Stimulated activated CD8-positive, alpha-beta memory T cell treated with anti-CD3 and anti-CD28 coated beads, Interleukin-15, amount 100 ng/mL, for 24 hours (primary cell): ENCODE measurements around the gene SPATA17.

Source experiments
- DNase-seq: peaks from one replicate; pipeline ENCODE4 v3.0.0-alpha.2; 2020; ENCODE audit warnings: low read depth

The SPATA17 gene

GRCh38 chr1:217847643-217848042 lies 216.5 kb downstream of the SPATA17 start:
- no peak for DNase-seq

- DNase-seq = no peak
Observed at GRCh38 chr1:217856342-217857034, 225.3 kb downstream of the SPATA17 start.

- no peak for DNase-seq
Observed at GRCh38 chr1:217857061-217857460, 225.9 kb downstream of the SPATA17 start.

GRCh38 chr1:217861658-217862057 lies 230.5 kb downstream of the SPATA17 start:
- DNase-seq = no peak

- DNase-seq = no peak
Observed at GRCh38 chr1:217867446-217867995, 236.4 kb downstream of the SPATA17 start.

GRCh38 chr1:217871955-217872354 lies 240.8 kb downstream of the SPATA17 start:
- DNase-seq = no peak

- DNase-seq = no peak
Observed at GRCh38 chr1:217875229-217875628, 244.1 kb downstream of the SPATA17 start.

GRCh38 chr1:217876401-217876800 lies 245.3 kb downstream of the SPATA17 start:
- DNase-seq = no peak

- DNase-seq = no peak
Observed at GRCh38 chr1:217876896-217877295, 245.8 kb downstream of the SPATA17 start.

GRCh38 chr1:217881131-217881543 lies 250.0 kb downstream of the SPATA17 start:
- DNase-seq = no peak

GRCh38 chr1:217881607-217882332 lies 250.6 kb downstream of the SPATA17 start:
- DNase-seq = no peak

GRCh38 chr1:217885181-217885580 lies 254.0 kb downstream of the SPATA17 start:
- DNase-seq = no peak

GRCh38 chr1:217888328-217888727 lies 257.2 kb downstream of the SPATA17 start:
- DNase-seq = no peak

GRCh38 chr1:217889401-217889800 lies 258.3 kb downstream of the SPATA17 start:
- no peak for DNase-seq

- DNase-seq = no peak
Observed at GRCh38 chr1:217891966-217892365, 260.8 kb downstream of the SPATA17 start.

GRCh38 chr1:217892750-217893149 lies 261.6 kb downstream of the SPATA17 start:
- DNase-seq = no peak

- DNase-seq = no peak
Observed at GRCh38 chr1:217895841-217896240, 264.7 kb downstream of the SPATA17 start.

GRCh38 chr1:217896490-217896889 lies 265.3 kb downstream of the SPATA17 start:
- no peak for DNase-seq

GRCh38 chr1:217897100-217897499 lies 266.0 kb downstream of the SPATA17 start:
- DNase-seq = no peak

- no peak for DNase-seq
Observed at GRCh38 chr1:217899614-217900013, 268.5 kb downstream of the SPATA17 start.

- no peak for DNase-seq
Observed at GRCh38 chr1:217907504-217907903, 276.4 kb downstream of the SPATA17 start.

GRCh38 chr1:217910203-217910602 lies 279.1 kb downstream of the SPATA17 start:
- DNase-seq = no peak

- no peak for DNase-seq
Observed at GRCh38 chr1:217910791-217911320, 279.7 kb downstream of the SPATA17 start.
